ENCODE data around the gene SF3B3. TPM values are rescaled to one million over a fixed set of nuclear protein-coding genes. Genes with fewer than 3 reads are reported as not detected.

The SF3B3 gene
- total and polyA plus RNA-seq, 7 donors: 23.8 to 98.5 (median 58.1) TPM

DNA sequence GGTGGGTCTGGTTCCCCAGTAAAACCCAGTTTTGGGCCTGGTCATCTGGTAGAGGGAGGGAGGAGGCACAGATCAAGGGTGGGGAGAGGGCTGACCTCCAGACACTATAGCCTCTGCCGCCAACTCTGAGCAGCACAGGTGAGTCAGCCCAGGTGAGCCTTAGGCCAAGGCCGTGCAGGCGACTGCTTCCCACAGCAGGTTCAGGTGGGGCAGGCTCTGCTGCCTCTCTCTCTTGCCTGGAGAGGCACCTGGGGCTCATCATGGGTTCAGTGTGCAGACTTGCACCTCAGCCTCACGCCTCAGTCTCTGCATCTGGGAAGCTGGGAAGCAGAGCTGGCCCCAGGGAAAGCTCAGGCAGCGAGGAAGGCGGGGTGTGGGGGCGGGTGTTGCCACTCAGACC, 84.9 kb downstream of the SF3B3 start:
- DNase-seq: no peak
- no peaks in the 10 kb centered on the region for H3K36me3 ChIP-seq
- intact Hi-C loops (cut with DNase I): no loop called here
- H3K27ac ChIP-seq: no peak overlapping the region
- no peak overlapping the region for H3K4me3 ChIP-seq
- TF ChIP-seq POLR2A (IDR thresholded peaks at IDR 0.05) (no peak), EP300 (IDR thresholded peaks at IDR 0.05) (no peak), POLR2AphosphoS5 (IDR thresholded peaks at IDR 0.05) (no peak)
- TF ChIP-seq, protein P1, sequence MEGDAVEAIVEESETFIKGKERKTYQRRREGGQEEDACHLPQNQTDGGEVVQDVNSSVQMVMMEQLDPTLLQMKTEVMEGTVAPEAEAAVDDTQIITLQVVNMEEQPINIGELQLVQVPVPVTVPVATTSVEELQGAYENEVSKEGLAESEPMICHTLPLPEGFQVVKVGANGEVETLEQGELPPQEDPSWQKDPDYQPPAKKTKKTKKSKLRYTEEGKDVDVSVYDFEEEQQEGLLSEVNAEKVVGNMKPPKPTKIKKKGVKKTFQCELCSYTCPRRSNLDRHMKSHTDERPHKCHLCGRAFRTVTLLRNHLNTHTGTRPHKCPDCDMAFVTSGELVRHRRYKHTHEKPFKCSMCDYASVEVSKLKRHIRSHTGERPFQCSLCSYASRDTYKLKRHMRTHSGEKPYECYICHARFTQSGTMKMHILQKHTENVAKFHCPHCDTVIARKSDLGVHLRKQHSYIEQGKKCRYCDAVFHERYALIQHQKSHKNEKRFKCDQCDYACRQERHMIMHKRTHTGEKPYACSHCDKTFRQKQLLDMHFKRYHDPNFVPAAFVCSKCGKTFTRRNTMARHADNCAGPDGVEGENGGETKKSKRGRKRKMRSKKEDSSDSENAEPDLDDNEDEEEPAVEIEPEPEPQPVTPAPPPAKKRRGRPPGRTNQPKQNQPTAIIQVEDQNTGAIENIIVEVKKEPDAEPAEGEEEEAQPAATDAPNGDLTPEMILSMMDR (IDR thresholded peaks at IDR 0.05): no peak
- WGBS, 2 donors: 68 to 87% methylated on average over 7 of the region's 7 CpGs
- no peaks in the 10 kb centered on the region for H3K9me3 ChIP-seq
- H3K27me3 ChIP-seq: no peaks in the 10 kb centered on the region
- H3K4me1 ChIP-seq: no peaks in the 10 kb centered on the region

DNA sequence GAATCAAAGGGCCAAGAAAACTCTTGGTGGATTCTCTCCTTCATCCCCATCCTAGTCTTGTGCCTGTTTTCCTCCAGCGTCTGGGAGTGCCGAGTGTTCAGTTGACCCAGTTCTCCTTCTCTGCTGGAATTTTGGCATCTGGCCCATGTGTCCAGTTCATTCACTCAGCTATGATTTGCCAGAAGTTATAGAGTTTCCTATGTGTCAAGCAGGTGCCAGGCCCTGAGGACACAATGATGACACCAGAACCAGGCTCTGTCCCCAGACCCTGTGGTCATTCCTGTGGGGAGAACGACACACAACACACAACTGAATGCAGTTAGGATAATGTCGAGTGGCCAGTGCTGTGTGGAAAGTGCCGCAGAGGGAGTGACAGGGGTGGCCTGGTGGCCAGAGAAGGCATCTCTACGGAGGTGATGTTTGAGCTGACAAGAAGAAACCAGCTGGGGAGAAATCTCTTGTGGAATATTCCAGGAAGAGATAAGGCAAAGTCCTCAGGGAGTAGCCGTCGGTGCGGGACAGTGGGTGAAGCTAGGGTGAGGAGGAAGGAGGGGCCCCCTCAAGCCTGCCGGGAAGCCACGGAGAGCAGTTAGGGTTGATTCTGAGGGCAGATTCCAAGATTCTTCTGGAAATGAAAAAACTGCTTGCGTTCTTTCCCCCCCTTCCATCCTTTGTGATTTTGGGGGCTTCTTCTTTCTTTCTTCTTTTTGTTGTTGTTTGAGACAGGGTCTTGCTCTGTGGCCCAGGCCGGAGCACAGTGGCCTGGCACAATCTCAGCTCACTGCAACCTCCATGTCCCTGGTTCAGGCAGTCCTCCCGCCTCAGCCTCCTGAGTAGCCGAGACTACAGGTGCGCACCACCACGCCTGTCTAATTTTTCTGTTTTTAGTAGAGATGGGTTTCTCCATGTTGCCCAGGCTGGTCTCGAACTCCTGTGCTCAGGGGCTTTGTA, 86.9 kb downstream of the SF3B3 start:
- TF ChIP-seq POLR2A (IDR thresholded peaks at IDR 0.05): no peak
- TF ChIP-seq POLR2AphosphoS5 (IDR thresholded peaks at IDR 0.05): no peak
- no peak for TF ChIP-seq EP300 (IDR thresholded peaks at IDR 0.05)
- TF ChIP-seq, protein P1 (IDR thresholded peaks at IDR 0.05): no peak
- no peak for DNase-seq
- no peaks in the 10 kb centered on the region for H3K36me3 ChIP-seq
- WGBS, 2 donors: 47 to 73% methylated on average over 18 of the region's 18 CpGs
- no peaks in the 10 kb centered on the region for H3K9me3 ChIP-seq
- no peak overlapping the region for H3K27ac ChIP-seq
- peaks cover 0 to 12% (median 6%) of the 10 kb centered on the region in 4 donors for H3K4me1 ChIP-seq
- H3K4me3 ChIP-seq: no peak overlapping the region
- intact Hi-C loops (cut with DNase I): no loop called here
- no peaks in the 10 kb centered on the region for H3K27me3 ChIP-seq

DNA sequence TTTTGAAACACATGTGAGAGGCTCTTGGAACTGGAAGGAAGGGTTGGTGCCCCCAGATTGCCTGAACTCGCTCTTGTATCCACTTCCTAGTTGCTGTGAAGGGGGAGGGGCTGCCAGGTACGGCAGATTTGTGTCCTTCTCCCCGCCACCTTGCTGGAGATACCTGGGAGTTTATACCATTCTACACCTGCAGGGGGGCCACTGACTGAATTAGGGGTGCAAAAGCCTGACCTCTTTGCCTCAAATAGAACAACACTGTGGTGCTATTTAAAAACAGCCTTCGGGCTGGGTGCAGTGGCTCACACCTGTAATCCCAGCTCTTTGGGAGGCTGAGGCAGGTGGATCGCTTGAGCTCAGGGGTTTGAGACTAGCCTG, 87.6 kb downstream of the SF3B3 start:
- Histone ChIP-seq H3K36me3 (no peaks in the 10 kb centered on the region), H3K27ac (no peak overlapping the region), H3K4me3 (no peak overlapping the region), H3K27me3 (no peaks in the 10 kb centered on the region), H3K4me1 (peaks cover 0 to 12% (median 6%) of the 10 kb centered on the region in 4 donors), H3K9me3 (no peaks in the 10 kb centered on the region)
- TF ChIP-seq EP300 (IDR thresholded peaks at IDR 0.05): no peak
- TF ChIP-seq, protein P1 (IDR thresholded peaks at IDR 0.05): no peak
- no peak for TF ChIP-seq POLR2A (IDR thresholded peaks at IDR 0.05)
- TF ChIP-seq POLR2AphosphoS5 (IDR thresholded peaks at IDR 0.05): no peak
- WGBS, 2 donors: 91 to 94% methylated on average over 5 of the region's 5 CpGs
- no peak for DNase-seq
- intact Hi-C loops (cut with DNase I): no loop called here

DNA sequence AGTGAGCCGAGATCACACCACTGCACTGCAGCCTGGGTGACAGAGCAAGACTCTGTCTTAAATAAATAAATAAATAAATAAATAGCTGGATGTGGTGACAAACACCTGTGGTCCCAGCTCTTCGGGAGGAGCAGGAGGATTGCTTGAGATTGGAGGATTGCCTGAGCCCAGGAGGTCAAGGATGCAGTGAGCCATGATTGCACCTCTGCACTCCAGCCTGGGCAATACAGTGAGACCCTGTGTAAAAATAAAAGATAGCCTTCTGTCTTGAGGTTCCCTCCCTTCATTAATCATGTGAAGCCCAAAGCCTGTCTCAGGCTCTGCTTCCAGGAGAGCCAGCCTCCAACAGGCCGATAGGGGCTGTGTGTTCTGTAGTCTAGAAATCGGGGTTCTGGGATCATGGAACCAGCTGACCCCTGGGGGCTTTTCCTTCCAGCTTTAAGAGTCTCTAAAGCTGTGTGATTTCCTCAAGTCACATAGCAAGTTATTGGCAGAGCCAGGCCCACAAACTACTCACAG, 88.2 kb downstream of the SF3B3 start:
- no peaks in the 10 kb centered on the region for H3K27me3 ChIP-seq
- intact Hi-C loops (cut with DNase I): no loop called here
- WGBS, 2 donors: 82 to 93% methylated on average over 4 of the region's 4 CpGs
- TF ChIP-seq EP300 (IDR thresholded peaks at IDR 0.05) (no peak), POLR2A (IDR thresholded peaks at IDR 0.05) (no peak), POLR2AphosphoS5 (IDR thresholded peaks at IDR 0.05) (no peak)
- TF ChIP-seq, protein P1 (IDR thresholded peaks at IDR 0.05): no peak
- no peak overlapping the region for H3K4me3 ChIP-seq
- DNase-seq: no peak
- H3K9me3 ChIP-seq: no peaks in the 10 kb centered on the region
- H3K27ac ChIP-seq: no peak overlapping the region
- H3K4me1 ChIP-seq: peaks cover 0 to 12% (median 6%) of the 10 kb centered on the region in 4 donors
- H3K36me3 ChIP-seq: no peaks in the 10 kb centered on the region
